HEK293T (cell line): ENCODE results near the gene KLF6.

Source experiments
- BHLHE40 ChIP-seq: fragments of 450-650 bp; IDR thresholded peaks from 2 replicates; pipeline ENCODE4 v1.6.1; 2016; ENCODE audit warnings: mild to moderate bottlenecking, moderate library complexity, borderline replicate concordance
- CTBP1 ChIP-seq: fragments of 450-650 bp; IDR thresholded peaks from 2 replicates; pipeline ENCODE4 v1.6.1; 2016; ENCODE audit warnings: borderline replicate concordance
- ELF4 ChIP-seq: fragments of 450-650 bp; IDR thresholded peaks from 2 replicates; pipeline ENCODE4 v1.6.1; 2017; ENCODE audit warnings: antibody characterized with exemption
- FOXA1 ChIP-seq: fragments of 450-650 bp; IDR thresholded peaks from 2 replicates; pipeline ENCODE4 v1.6.1; 2016; ENCODE audit warnings: mild to moderate bottlenecking
- FOXK2 ChIP-seq: fragments of 450-650 bp; IDR thresholded peaks from 2 replicates; pipeline ENCODE4 v1.6.1; 2016; ENCODE audit warnings: mild to moderate bottlenecking
- FOXM1 ChIP-seq: fragments of 450-650 bp; IDR thresholded peaks from 2 replicates; pipeline ENCODE4 v1.6.1; 2017; ENCODE audit warnings: mild to moderate bottlenecking, borderline replicate concordance
- L3MBTL2 ChIP-seq: fragments of 450-650 bp; conservative IDR thresholded peaks from 2 replicates; pipeline ENCODE4 v1.6.1; 2016; ENCODE audit warnings: mild to moderate bottlenecking
- LEF1 ChIP-seq: fragments of 450-650 bp; IDR thresholded peaks from 2 replicates; pipeline ENCODE4 v1.6.1; 2017; ENCODE audit warnings: mild to moderate bottlenecking, borderline replicate concordance
- PKNOX1 ChIP-seq: fragments of 450-650 bp; IDR thresholded peaks from 2 replicates; pipeline ENCODE4 v1.6.1; 2016
- SP1 ChIP-seq: fragments of 450-650 bp; IDR thresholded peaks from 2 replicates; pipeline ENCODE4 v1.6.1; 2017
- TARDBP ChIP-seq: fragments of 450-650 bp; IDR thresholded peaks from 2 replicates; pipeline ENCODE4 v1.6.1; 2016
- ZNF384 ChIP-seq: fragments of 450-650 bp; IDR thresholded peaks from 2 replicates; pipeline ENCODE4 v1.6.1; 2016

- no peak for TF ChIP-seq FOXK2
- no peak for TF ChIP-seq BHLHE40
- no peak for TF ChIP-seq TARDBP
- no peak for TF ChIP-seq FOXM1
- TF ChIP-seq SP1: no peak
- no peak for TF ChIP-seq LEF1
- TF ChIP-seq CTBP1: no peak
- no peak for TF ChIP-seq PKNOX1
- no peak for TF ChIP-seq FOXA1
- TF ChIP-seq ZNF384: no peak
- TF ChIP-seq ELF4: no peak
- no peak for TF ChIP-seq L3MBTL2
Observed at GRCh38 chr10:3773460-3774017, 11.5 kb downstream of the KLF6 start.
